Neural cell (in vitro differentiated cells): ENCODE measurements around the gene NT5M. TPM values are rescaled to one million over a fixed set of nuclear protein-coding genes. Genes with fewer than 3 reads are reported as not detected.

Experiments
- H2AFZ ChIP-seq: fragments of 200-600, 300-800 bp; sonication (generic), shearing (Covaris generic); 2 replicates; pipeline ENCODE4 v1.6.0; 2014; ENCODE audit warnings: low read depth, mild to moderate bottlenecking, antibody characterized with exemption, low read length, moderate library complexity
- H3F3A ChIP-seq: fragments of 200-600 bp; shearing (Covaris generic); 2 replicates; pipeline ENCODE4 v1.6.1; 2016; ENCODE audit warnings: mild to moderate bottlenecking, moderate library complexity, mixed read lengths, antibody characterized with exemption, low read length; ENCODE audit not compliant: insufficient read depth, poor library complexity, severe bottlenecking
- H3K27ac ChIP-seq: fragments of 200-600, 300-800 bp; sonication (generic), shearing (Covaris generic); 2 replicates; pipeline ENCODE4 v1.5.1; 2014; ENCODE audit warnings: mild to moderate bottlenecking, low read length, moderate library complexity
- H3K27me3 ChIP-seq: fragments of 300-800, 200-600 bp; sonication (generic), shearing (Covaris generic); 2 replicates; pipeline ENCODE4 v1.6.0; 2014; ENCODE audit warnings: mild to moderate bottlenecking, low read depth, low read length, moderate library complexity; ENCODE audit not compliant: insufficient read depth
- H3K36me3 ChIP-seq: fragments of 300-800, 200-600 bp; sonication (generic), shearing (Covaris generic); 2 replicates; pipeline ENCODE4 v1.5.1; 2014; ENCODE audit warnings: mild to moderate bottlenecking, antibody characterized with exemption, low read length, moderate library complexity; ENCODE audit not compliant: insufficient read depth
- H3K4me2 ChIP-seq: fragments of 300-800, 200-600 bp; sonication (generic), shearing (Covaris generic); 2 replicates; pipeline ENCODE4 v1.6.0; 2014; ENCODE audit warnings: mild to moderate bottlenecking, low read length
- H3K4me3 ChIP-seq: fragments of 300-800, 200-600 bp; sonication (generic), shearing (Covaris generic); 2 replicates; pipeline ENCODE4 v1.5.1; 2014; ENCODE audit warnings: mild to moderate bottlenecking, low read length, moderate library complexity
- H3K79me2 ChIP-seq: fragments of 200-600 bp; shearing (Covaris generic); replicated peaks from 2 replicates; pipeline ENCODE4 v1.6.0; 2014; ENCODE audit warnings: mild to moderate bottlenecking, low read length, moderate library complexity; ENCODE audit not compliant: insufficient read depth
- H3K9ac ChIP-seq: fragments of 300-800, 200-600 bp; sonication (generic), shearing (Covaris generic); 2 replicates; pipeline ENCODE4 v1.6.1; 2016; ENCODE audit warnings: mild to moderate bottlenecking, low read length, mixed read lengths
- H3K9me2 ChIP-seq: fragments of 200-600 bp; shearing (Covaris generic); 2 replicates; pipeline ENCODE4 v1.6.1; 2016; ENCODE audit warnings: mild to moderate bottlenecking, low read length, mixed read lengths; ENCODE audit not compliant: insufficient read depth
- H3K9me3 ChIP-seq: fragments of 200-600, 300-800 bp; sonication (generic), shearing (Covaris generic); 2 replicates; pipeline ENCODE4 v1.6.1; 2016; ENCODE audit warnings: mild to moderate bottlenecking, mixed run types, low read length, moderate library complexity, mixed read lengths
- H4K20me1 ChIP-seq: fragments of 200-600 bp; shearing (Covaris generic); 2 replicates; pipeline ENCODE4 v1.6.1; 2016; ENCODE audit warnings: mild to moderate bottlenecking, mixed run types; ENCODE audit not compliant: insufficient read depth
- EP300 ChIP-seq: fragments of 450-650 bp; conservative IDR thresholded peaks from 2 replicates; pipeline ENCODE4 v1.6.1; 2014; ENCODE audit warnings: antibody characterized with exemption, mild to moderate bottlenecking, moderate library complexity; ENCODE audit not compliant: poor library complexity, severe bottlenecking
- EZH2 ChIP-seq: fragments of 200-600, 300-800 bp; shearing (Covaris generic), sonication (generic); IDR thresholded peaks from 2 replicates; pipeline ENCODE4 v1.6.1; 2014; ENCODE audit warnings: antibody characterized with exemption, low read length, borderline replicate concordance, mild to moderate bottlenecking; ENCODE audit not compliant: insufficient read depth, poor library complexity, severe bottlenecking
- MXI1 ChIP-seq: fragments of 450-650 bp; conservative IDR thresholded peaks from 2 replicates; pipeline ENCODE4 v1.6.1; 2014; ENCODE audit warnings: antibody characterized with exemption, mild to moderate bottlenecking; ENCODE audit not compliant: poor library complexity, severe bottlenecking
- POLR2AphosphoS5 ChIP-seq: IDR thresholded peaks from 2 replicates; pipeline ENCODE4 v1.6.1; 2012
- RAD21 ChIP-seq: fragments of 450-650 bp; conservative IDR thresholded peaks from 2 replicates; pipeline ENCODE4 v1.6.1; 2014; ENCODE audit warnings: antibody characterized with exemption, mild to moderate bottlenecking, moderate library complexity
- SMC3 ChIP-seq: fragments of 450-650 bp; conservative IDR thresholded peaks from 2 replicates; pipeline ENCODE4 v1.6.1; 2014; ENCODE audit warnings: antibody characterized with exemption, mild to moderate bottlenecking, moderate library complexity; ENCODE audit not compliant: poor library complexity
- TAF1 ChIP-seq: IDR thresholded peaks from 2 replicates; pipeline ENCODE4 v1.6.1; 2012; ENCODE audit warnings: low read depth
- polyA plus RNA-seq: library from polyadenylated mRNA; depleted of rRNA; stranded (reverse); fragments of >200 nt; gene quantifications from 2 replicates; pipeline ENCODE4 v1.2.3, GENCODE V29; 2014
- TF ChIP-seq, protein P1 (sequence below): fragments of 450-650 bp; IDR thresholded peaks from 2 replicates; pipeline ENCODE4 v1.5.1; 2014; ENCODE audit warnings: antibody characterized with exemption, mild to moderate bottlenecking, moderate library complexity; ENCODE audit not compliant: poor library complexity, severe bottlenecking
- TF ChIP-seq, protein P2 (sequence below): IDR thresholded peaks from 2 replicates; pipeline ENCODE4 v1.6.1; 2012; ENCODE audit warnings: borderline replicate concordance

Gene NT5M
- polyA plus RNA-seq, 1 donor from 2014 or later = 11.1 TPM

DNA sequence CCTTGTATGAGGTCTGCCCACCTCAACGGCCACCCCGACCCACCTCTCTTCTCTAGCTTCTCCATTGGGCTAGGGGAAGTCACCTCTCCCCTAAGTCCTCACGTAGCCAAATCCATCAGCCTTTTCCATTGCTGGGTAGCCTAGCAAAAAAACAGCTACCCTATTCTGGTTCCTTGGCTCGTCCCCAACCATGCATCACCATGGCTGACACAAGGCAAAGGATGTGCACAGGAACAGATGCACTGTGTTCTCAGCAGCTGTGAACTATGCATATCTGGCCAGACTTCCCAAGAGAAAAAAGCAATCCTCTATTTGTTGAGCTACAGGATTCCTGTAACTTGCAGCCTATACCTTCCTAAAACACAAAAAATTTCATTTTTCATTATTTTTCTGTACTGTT lies 44.2 kb upstream of the NT5M start:
- Histone ChIP-seq H3K79me2 (no peaks in the 10 kb centered on the region), H3K36me3 (no peaks in the 10 kb centered on the region), H3F3A (no peaks in the 10 kb centered on the region), H3K4me2 (no peak overlapping the region), H3K9me3 (no peaks in the 10 kb centered on the region), H2AFZ (no peak overlapping the region), H3K4me3 (no peak overlapping the region), H3K9me2 (no peaks in the 10 kb centered on the region), H3K27ac (no peak overlapping the region), H4K20me1 (no peaks in the 10 kb centered on the region), H3K9ac (no peak overlapping the region), H3K27me3 (no peaks in the 10 kb centered on the region)
- TF ChIP-seq MXI1 (no peak), SMC3 (no peak), EZH2 (no peak), POLR2AphosphoS5 (no peak), TAF1 (no peak), EP300 (no peak), RAD21 (no peak)
- TF ChIP-seq, protein P1, sequence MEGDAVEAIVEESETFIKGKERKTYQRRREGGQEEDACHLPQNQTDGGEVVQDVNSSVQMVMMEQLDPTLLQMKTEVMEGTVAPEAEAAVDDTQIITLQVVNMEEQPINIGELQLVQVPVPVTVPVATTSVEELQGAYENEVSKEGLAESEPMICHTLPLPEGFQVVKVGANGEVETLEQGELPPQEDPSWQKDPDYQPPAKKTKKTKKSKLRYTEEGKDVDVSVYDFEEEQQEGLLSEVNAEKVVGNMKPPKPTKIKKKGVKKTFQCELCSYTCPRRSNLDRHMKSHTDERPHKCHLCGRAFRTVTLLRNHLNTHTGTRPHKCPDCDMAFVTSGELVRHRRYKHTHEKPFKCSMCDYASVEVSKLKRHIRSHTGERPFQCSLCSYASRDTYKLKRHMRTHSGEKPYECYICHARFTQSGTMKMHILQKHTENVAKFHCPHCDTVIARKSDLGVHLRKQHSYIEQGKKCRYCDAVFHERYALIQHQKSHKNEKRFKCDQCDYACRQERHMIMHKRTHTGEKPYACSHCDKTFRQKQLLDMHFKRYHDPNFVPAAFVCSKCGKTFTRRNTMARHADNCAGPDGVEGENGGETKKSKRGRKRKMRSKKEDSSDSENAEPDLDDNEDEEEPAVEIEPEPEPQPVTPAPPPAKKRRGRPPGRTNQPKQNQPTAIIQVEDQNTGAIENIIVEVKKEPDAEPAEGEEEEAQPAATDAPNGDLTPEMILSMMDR = no peak
- TF ChIP-seq, protein P2, sequence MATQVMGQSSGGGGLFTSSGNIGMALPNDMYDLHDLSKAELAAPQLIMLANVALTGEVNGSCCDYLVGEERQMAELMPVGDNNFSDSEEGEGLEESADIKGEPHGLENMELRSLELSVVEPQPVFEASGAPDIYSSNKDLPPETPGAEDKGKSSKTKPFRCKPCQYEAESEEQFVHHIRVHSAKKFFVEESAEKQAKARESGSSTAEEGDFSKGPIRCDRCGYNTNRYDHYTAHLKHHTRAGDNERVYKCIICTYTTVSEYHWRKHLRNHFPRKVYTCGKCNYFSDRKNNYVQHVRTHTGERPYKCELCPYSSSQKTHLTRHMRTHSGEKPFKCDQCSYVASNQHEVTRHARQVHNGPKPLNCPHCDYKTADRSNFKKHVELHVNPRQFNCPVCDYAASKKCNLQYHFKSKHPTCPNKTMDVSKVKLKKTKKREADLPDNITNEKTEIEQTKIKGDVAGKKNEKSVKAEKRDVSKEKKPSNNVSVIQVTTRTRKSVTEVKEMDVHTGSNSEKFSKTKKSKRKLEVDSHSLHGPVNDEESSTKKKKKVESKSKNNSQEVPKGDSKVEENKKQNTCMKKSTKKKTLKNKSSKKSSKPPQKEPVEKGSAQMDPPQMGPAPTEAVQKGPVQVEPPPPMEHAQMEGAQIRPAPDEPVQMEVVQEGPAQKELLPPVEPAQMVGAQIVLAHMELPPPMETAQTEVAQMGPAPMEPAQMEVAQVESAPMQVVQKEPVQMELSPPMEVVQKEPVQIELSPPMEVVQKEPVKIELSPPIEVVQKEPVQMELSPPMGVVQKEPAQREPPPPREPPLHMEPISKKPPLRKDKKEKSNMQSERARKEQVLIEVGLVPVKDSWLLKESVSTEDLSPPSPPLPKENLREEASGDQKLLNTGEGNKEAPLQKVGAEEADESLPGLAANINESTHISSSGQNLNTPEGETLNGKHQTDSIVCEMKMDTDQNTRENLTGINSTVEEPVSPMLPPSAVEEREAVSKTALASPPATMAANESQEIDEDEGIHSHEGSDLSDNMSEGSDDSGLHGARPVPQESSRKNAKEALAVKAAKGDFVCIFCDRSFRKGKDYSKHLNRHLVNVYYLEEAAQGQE = no peak

DNA sequence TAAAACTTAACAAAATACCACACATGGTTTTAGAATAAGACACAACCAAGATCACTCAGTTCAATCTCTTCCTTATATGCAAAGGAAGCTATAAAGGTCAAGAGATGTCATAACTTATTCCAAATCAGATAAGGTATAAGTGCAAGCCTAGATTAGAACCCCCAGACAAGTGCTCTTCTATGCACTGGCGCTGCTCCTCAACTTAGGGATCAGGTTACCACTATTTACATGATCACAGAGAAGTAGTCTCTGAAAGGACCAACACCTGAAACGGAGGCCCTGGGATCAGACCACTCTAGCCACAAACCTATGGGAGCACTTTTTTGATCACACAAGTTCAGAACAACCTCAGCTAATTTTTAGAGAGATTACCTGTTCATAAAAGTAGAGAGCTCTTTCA lies 38.7 kb upstream of the NT5M start:
- Histone ChIP-seq H3K79me2 (no peaks in the 10 kb centered on the region), H3K4me3 (no peak overlapping the region), H3F3A (no peaks in the 10 kb centered on the region), H3K27ac (no peak overlapping the region), H3K4me2 (no peak overlapping the region), H4K20me1 (no peaks in the 10 kb centered on the region), H2AFZ (no peak overlapping the region), H3K9ac (no peak overlapping the region), H3K9me2 (no peaks in the 10 kb centered on the region), H3K27me3 (no peaks in the 10 kb centered on the region), H3K9me3 (no peaks in the 10 kb centered on the region), H3K36me3 (no peaks in the 10 kb centered on the region)
- TF ChIP-seq, protein P1 = no peak
- TF ChIP-seq, protein P2 = no peak
- TF ChIP-seq MXI1 (no peak), RAD21 (no peak), EP300 (no peak), SMC3 (no peak), EZH2 (no peak)
